NCI-H1436 treated with DMSO at 0.1 percent for 48 hours (cell line): ENCODE results near the gene BNIP3.
"Not testable (repeated sequence)": the region's sequence is repeated elsewhere in the genome, so short reads cannot be mapped to it uniquely, and the experiment has no call there.

Source experiments
- DNase-seq: peaks from one replicate; lab custom pipeline; 2025; lab: John Stamatoyannopoulos, UW

BNIP3 gene

GRCh38 chr10:131929122-131929845 is 52.4 kb downstream of the BNIP3 start:
- DNase-seq: no peak

GRCh38 chr10:131928248-131929095 is 53.3 kb downstream of the BNIP3 start:
- DNase-seq: no peak

- no peak for DNase-seq
Observed at GRCh38 chr10:131926743-131927595, 54.8 kb downstream of the BNIP3 start.

- no peak for DNase-seq
Observed at GRCh38 chr10:131926253-131926652, 55.5 kb downstream of the BNIP3 start.

- DNase-seq: no peak
Observed at GRCh38 chr10:131925716-131926115, 56.0 kb downstream of the BNIP3 start.

- no peak for DNase-seq
Observed at GRCh38 chr10:131925011-131925649, 56.6 kb downstream of the BNIP3 start.

- no peak for DNase-seq
Observed at GRCh38 chr10:131923038-131923756, 58.5 kb downstream of the BNIP3 start.

GRCh38 chr10:131921184-131921583 is 60.5 kb downstream of the BNIP3 start:
- no peak for DNase-seq

GRCh38 chr10:131920693-131921092 is 61.0 kb downstream of the BNIP3 start:
- DNase-seq: no peak

- DNase-seq: no peak
Observed at GRCh38 chr10:131920151-131920550, 61.6 kb downstream of the BNIP3 start.

GRCh38 chr10:131919461-131919860 is 62.3 kb downstream of the BNIP3 start:
- DNase-seq: not testable (repeated sequence)
